ENCODE data around the gene SLC10A2.
"Not testable (repeated sequence)": the region's sequence is repeated elsewhere in the genome, so short reads cannot be mapped to it uniquely, and the experiment has no call there.

The SLC10A2 gene

GRCh38 chr13:103066079-103066780 is at the start of gene SLC10A2:
Gene SLC10A2 (minus strand): TSS chr13:103066417. CDS start chr13:103066249, 168 bp downstream.
- no peak for DNase-seq (ENCODE audit: low read depth in 2 of 2)

DNA sequence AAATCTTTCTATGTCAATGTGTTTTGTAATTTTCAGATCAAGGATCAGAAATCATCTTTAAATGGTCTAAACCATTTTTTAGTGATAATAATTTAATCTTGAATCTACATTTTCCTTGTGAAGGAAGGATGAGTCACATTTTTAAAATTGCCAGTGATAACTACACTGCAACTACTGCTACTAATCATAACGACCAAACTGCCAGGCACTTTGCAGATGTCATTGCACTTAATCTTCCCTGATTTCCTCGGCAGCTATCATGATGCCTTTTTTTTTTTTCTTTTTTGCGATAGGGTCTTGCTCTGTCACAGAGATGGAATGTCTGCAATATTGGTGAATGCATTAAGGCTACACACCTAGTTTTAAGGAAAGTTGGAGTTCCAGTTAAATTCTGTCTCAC is 41.4 kb upstream of the SLC10A2 start:
- DNase-seq (ENCODE audit: low read depth in 2 of 2): no peak

DNA sequence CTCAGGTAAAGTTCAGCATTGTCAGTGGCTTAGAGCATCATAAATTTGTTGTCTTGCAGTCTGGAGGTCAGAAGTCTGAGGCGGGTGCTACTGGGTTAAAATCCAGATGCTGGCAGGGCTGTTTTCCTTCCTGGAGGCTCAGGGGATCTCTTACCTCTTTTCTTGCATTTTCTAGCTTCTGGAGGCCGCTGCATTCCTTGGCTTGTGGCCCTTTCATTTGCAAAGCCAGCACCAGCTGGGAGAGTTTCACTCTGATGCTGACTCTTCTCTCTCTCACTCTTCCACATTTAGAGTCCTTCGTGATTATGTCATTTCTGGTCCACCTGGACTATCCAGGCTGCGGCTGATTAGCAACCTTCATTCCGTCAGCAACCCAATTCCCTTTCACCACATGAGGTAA is 38.1 kb upstream of the SLC10A2 start:
- DNase-seq (ENCODE audit: low read depth in 2 of 2): no peak

- not testable (repeated sequence) for DNase-seq (ENCODE audit: low read depth in 2 of 2)
Observed at GRCh38 chr13:103103456-103103855, 37.2 kb upstream of the SLC10A2 start.

- no peak for DNase-seq (ENCODE audit: low read depth in 2 of 2)
Observed at GRCh38 chr13:103102482-103102881, 36.3 kb upstream of the SLC10A2 start.

DNA sequence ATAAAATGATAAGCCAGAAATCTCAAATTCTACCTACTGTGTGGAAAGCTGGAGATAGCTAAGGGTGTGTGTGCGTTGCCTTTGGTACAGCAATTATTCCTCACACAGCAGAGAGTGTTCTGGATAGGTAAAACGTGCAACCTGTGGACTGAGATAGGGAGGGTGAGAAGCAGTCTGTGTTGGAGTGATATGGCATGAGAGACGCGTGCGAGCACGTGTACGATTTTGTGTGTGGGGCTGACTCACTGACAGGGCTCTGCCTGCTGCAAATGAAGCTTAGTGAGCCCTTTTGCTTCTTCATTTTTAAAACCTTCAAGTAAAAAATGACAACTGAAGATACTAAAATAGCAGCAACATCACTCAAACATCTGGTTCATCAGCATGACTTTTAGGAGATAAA is 35.7 kb upstream of the SLC10A2 start:
- no peak for DNase-seq (ENCODE audit: low read depth in 2 of 2)

DNA sequence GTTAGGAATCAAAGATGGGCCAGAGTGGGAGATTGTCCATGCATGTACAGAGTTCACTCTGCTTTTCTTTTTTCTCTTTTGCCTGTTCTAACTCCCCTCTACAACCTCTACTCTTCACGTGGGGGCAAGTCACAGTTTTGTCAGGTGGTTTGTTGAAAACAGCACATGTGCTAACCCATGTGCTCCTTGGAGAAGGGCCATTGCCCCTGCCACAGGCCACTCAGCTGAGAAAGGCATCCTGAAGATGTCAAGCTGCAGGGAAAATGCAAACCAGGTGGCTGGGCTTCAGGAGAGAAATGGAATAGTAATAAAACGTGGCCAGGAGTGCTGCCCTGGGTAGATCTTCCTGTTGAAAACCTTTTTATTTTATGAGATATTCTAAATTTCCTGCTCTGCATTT is 35.3 kb upstream of the SLC10A2 start:
- DNase-seq (ENCODE audit: low read depth in 2 of 2): no peak

DNA sequence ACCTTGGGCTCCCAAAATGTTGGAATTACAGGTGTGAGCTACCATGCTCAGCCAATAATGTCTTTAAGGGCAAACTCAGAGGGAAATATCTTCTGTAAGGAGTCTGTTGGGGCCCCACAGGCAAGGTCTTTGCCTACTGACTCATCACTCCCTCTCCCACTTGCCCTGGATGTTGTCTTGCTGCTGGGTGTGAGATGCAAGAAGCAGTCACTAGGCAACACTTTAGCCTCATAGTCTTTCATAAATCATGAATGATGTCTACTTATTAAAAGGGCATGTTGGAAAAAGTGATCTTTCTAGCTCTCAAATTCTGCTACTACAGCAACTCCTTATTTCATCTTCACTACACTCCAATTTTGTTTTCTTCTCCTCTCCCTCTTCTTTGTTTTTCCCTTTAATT is 34.6 kb upstream of the SLC10A2 start:
- no peak for DNase-seq (ENCODE audit: low read depth in 2 of 2)

DNA sequence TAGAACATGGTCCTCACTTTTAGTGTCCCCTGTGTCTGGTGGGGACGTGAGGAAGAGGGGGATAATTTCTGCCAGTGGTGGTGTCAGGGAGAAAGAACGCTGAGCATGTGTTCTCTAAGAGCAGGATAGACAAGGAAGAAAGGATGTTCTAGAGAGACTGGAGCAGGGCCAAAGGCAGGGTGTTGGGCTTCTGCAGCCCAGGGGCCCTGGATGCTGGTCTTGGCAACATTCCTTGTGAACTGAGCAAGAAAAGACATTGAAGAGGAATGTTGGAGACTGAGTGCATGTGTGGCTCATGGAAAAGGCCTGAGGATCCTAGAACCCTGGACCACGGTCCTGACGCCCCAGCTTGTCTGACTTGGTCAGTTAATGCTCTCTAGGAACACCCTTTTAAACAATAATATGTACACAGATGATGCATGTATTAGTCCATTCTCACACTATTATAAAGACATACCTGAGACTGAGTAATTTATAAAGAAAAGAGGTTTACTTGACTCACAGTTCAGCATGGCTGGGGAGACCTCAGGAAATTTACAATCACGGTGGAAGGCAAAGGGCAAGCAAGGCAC is 33.6 kb upstream of the SLC10A2 start:
- DNase-seq (ENCODE audit: low read depth in 2 of 2): no peak

DNA sequence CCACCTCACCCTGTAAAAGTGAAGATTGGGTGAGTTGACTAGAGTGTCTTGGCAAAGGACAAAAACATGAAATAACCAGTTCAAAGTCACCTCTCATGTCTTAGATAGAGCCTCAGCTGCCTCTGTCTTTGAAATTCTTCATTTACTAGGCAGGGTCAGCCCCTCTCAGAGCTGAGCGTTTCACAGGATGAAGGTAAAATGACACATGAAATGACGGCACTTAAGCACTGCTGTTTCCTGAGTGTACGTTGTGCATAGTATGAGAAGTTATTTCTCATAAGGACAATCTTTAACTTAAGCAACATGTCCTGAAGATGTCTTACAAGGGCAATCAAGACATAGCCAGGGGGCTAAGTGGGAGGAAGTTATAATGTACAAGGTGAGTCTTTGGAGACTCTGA is 32.3 kb upstream of the SLC10A2 start:
- no peak for DNase-seq (ENCODE audit: low read depth in 2 of 2)

- DNase-seq (ENCODE audit: low read depth in 2 of 2): no peak
Observed at GRCh38 chr13:103097366-103097928, 31.2 kb upstream of the SLC10A2 start.

- DNase-seq (ENCODE audit: low read depth in 2 of 2): not testable (repeated sequence)
Observed at GRCh38 chr13:103093649-103094048, 27.4 kb upstream of the SLC10A2 start.

- no peak for DNase-seq (ENCODE audit: low read depth in 2 of 2)
Observed at GRCh38 chr13:103087275-103087674, 21.1 kb upstream of the SLC10A2 start.

DNA sequence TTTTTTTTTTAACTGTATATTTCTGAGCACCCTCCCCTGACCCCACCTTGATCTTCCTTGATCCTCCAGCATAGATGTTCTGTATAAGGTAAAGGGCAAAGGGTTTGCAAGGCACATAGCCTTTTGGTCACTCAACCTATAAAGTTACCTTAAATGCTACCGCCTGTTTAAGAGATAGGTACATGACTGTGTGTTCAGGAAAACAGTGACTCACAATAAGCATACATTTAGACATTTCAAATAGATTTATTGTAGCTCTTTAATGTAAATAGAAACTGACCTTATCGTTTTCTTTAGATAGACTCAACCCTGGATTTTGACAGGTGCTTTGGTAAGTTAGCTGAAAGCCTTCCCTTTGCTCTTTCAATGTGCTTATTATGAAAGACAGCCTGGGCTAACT is 15.2 kb upstream of the SLC10A2 start:
- no peak for DNase-seq (ENCODE audit: low read depth in 2 of 2)

DNA sequence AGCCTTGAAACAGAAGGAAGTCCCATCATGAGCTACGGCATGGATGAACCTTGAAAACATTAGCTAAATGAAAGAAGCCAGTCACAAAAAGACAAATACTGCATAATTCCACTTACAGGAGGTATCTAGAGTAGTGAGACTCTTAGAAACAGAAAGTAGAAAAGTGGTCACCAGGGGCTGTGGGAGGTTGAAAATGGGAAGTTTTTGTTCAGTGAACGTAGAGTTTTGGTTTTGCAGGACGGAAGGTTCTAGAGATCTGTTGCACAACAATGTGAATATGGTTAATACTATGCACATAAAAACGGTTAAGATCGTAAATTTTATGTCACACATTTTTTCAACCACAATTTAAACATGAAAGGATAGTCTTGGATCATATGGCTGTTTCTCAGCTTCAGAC is 11.9 kb upstream of the SLC10A2 start:
- no peak for DNase-seq (ENCODE audit: low read depth in 2 of 2)

DNA sequence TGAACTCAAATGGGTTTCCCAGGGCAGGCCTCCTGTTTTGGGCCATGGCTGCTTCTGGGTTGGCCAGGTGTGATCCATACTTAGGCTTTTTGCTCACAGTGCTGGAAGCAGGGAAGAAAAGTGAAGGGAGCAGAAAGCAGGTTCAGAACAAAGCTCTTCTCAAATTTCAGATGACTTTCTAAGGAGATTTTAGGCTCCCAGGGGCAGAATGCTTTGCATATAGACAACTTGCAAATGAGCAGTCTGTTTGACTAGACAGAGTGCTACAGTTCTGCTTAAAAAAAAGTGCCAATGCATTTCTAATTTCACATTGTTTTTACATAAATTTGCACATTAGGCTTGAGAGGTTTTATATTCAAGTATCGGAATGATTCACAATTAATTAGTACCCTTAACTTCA is 2.6 kb upstream of the SLC10A2 start:
- no peak for DNase-seq (ENCODE audit: low read depth in 2 of 2)

GRCh38 chr13:103067751-103068555 is 1.7 kb upstream of the SLC10A2 start:
- DNase-seq (ENCODE audit: low read depth in 2 of 2): no peak

- no peak for DNase-seq (ENCODE audit: low read depth in 2 of 2)
Observed at GRCh38 chr13:103066781-103067345, 646 bp upstream of the SLC10A2 start.

DNA sequence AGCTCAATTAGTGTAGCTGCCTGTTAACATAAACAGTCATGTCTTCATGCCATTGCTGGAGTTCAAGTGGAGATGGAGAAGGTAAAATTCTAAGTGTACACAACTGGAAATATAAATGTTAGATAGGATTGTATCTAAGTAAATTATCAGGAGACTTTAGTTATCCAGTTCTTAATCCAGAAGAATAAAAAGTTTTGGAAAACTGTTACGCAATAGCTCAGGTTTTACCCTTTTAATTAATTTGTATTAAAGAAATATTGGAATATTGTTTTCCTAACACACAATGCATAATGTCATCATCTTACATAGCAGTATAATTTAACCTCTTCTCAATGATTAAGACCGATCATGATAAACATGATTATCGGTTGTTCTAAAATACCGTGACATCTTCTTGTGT is 2.8 kb downstream of the SLC10A2 start:
- no peak for DNase-seq (ENCODE audit: low read depth in 2 of 2)

- DNase-seq (ENCODE audit: low read depth in 2 of 2): no peak
Observed at GRCh38 chr13:103062079-103062478, 4.1 kb downstream of the SLC10A2 start.

DNA sequence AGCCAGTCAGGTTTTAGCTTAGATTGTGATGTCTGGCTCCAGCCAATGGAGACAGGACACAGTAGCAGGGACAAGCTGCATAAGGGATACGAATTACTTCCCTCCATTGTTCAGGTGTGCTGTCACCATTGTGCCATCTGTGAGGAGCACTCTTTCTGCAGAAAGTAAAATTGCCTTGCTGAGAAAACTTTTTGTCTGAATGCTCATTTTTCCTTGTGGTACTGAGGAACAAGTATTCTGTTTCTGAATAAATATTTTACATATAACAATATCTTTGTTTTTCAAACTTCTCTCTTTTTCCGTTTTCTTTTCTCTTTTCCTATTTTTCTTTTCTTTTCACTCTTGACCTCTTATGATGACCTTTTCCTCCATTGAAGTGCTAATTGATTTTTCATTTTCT is 10.2 kb downstream of the SLC10A2 start:
- DNase-seq (ENCODE audit: low read depth in 2 of 2): no peak

DNA sequence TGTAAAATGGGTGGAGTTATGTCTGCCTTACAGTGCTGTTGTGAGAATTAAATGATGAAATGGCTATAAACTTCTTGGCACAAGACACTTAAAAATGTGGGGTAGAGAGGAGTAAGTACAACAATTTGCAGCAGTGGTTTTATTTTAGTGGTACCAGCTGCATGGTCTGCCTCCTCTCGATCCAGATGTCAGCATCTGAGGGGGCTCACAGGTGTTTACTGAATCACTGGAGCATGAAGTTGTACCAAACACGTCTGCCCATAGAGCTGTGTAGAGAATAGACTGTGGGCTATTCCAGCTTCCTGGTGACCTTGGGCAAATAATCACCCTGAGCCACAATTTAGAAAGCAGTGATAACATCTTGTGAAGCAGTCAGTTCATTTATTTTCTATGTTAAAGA is 11.1 kb downstream of the SLC10A2 start:
- no peak for DNase-seq (ENCODE audit: low read depth in 2 of 2)
